ENCODE results near the gene PPFIA1.
A peak's percentile ranks its signal among the peaks of the same experiment; 100 is the strongest.

Gene PPFIA1

DNA sequence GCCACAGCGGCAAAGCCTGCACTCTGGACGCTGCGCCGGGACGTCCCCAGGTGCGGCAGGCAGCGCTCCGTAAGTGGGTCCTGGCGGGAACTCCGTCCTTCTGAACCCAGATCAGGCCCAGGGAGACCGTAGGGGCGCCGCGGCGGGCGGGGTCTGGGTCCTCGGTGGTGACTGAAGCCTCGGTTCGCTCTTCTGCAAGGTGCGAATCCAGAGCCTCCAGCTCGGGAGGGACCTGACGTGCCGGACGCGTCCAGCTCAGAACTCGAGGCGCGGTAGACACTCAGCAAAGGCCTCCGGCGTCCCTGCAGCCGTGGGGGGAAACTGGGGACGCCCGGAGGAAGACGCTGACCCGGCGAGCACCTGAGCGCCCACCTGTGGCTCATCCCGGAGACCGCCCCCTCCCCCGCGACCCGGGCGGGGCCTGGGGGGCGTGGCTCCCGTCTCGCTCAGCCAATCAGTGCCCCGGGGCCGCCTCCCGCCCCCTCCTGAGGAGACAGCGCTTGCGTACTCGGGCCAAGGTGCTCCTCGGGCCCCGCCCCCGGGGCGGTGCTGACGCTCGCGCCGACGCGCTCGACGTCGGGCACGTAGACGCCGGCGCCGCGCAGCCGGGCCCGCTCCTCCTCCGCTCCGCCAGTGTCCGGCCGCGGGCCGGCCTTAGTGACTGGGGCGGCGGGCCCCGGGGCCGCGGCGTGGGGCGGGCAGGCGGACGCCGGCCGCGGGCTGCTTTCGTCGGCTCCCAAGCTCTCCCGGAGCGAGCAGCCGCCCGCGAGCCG, at the start of gene PPFIA1:
PPFIA1 (plus strand) TSS at position 587 of the 773 bp plus-strand sequence. CDS start 1,483 bp downstream, outside the sequence.
- peak; percentile 97 for ATAC-seq
- Mint-ChIP-seq H3K4me1 (peaks cover 49% of the 10 kb centered on the region), H3K27me3 (peaks cover 12% of the 10 kb centered on the region), H3K27ac (peak within 1 kb of the TSS; percentile 63), H3K9me3 (no peaks in the 10 kb centered on the region), H3K4me3 (peak within 1 kb of the TSS; percentile 88), H3K36me3 (peaks cover 20% of the 10 kb centered on the region)

DNA sequence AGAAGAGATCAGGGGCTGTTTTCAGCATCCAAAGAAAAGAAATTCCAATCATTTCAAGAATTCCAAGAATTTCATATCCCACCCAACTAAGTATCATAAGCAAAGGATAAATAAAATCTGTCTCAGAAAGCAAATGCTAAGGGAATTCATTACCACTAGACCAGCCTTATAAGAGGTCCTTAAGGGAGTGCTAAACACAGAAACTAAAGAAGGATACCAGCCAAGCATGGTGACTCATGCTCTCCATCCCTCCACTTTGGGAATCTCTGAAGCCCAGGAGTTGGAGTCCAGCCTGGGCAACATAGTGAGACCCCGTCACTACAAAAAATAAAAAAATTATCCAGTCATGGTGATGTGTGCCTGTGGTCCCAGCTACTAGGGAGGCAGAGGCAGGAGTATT, 49.6 kb upstream of the PPFIA1 start:
- Mint-ChIP-seq H3K9me3 (no peaks in the 10 kb centered on the region), H3K27ac (no peak overlapping the region), H3K4me3 (no peak overlapping the region), H3K36me3 (no peaks in the 10 kb centered on the region), H3K4me1 (no peaks in the 10 kb centered on the region), H3K27me3 (peaks cover 12% of the 10 kb centered on the region)
- no peak for ATAC-seq

DNA sequence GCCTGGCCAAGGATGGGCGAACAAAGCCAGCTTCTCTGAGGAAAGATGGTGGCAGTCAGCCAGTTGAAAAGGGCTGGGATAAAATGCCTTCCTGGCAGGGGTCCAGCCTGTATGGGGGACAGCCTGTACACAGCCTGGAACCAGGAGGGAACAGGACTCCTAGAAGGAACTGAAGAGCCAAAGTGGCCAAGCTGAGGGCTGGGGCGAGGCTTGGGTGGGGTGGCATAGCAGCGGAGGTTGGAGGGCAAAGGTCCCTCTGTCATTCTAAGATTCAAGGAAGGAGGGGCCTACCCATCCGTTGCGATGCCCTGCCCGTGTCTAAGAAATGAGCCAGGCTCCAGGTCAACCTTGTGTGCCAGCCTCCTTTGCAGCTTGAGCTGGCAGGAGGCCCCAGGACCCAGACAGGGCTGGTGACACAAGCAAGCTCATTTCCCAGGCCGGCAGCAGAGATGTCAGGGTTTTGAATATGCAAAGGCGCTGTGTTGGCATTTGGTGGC, 44.8 kb upstream of the PPFIA1 start:
- Mint-ChIP-seq H3K27ac (no peak overlapping the region), H3K4me3 (no peak overlapping the region), H3K27me3 (peaks cover 12% of the 10 kb centered on the region), H3K4me1 (no peaks in the 10 kb centered on the region), H3K36me3 (no peaks in the 10 kb centered on the region), H3K9me3 (no peaks in the 10 kb centered on the region)
- no peak for ATAC-seq

DNA sequence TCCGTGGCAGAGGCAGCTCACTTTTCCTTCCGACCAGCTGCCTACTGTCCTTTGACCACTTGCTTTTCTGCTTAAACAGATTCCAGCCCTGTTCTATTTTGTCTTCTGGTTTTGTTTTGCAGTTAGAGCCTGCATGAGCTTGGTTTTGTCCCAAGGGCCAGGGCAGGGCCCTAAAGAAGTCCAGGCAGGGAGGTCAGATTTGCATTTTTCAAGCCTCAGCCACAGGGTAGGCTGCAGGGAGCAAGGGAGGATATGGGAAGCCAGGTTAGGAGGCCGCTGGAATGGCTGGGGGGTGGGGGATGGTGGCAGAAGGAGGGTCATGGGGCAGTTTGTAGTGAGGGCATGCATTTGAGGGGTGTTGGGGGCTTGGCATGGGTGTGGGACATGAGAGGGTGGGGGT, 44.3 kb upstream of the PPFIA1 start:
- H3K4me3 Mint-ChIP-seq: no peak overlapping the region
- no peaks in the 10 kb centered on the region for H3K9me3 Mint-ChIP-seq
- no peak for ATAC-seq
- H3K27ac Mint-ChIP-seq: no peak overlapping the region
- no peaks in the 10 kb centered on the region for H3K4me1 Mint-ChIP-seq
- H3K27me3 Mint-ChIP-seq: peaks cover 12% of the 10 kb centered on the region
- no peaks in the 10 kb centered on the region for H3K36me3 Mint-ChIP-seq

DNA sequence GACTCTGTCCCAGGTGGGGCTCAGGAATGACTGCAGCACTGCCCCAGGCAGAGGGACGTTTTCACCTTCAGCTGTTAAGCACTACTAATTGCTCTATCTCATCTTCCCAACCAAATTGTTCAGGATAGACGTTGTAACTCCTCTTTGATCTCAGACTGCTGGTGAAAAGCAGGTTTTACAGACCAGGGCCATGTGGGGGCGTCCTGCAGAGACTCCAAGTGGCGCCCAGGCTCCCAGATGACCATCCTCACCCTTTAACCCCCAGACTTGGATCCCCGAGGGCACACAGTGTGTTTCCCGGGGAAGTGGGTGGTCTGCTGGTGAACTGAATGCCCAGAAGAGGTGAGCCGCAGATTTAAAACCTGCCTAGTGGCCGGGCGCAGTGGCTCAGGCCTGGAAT, 43.5 kb upstream of the PPFIA1 start:
- ATAC-seq: no peak
- H3K4me3 Mint-ChIP-seq: no peak overlapping the region
- no peak overlapping the region for H3K27ac Mint-ChIP-seq
- H3K27me3 Mint-ChIP-seq: peaks cover 12% of the 10 kb centered on the region
- H3K9me3 Mint-ChIP-seq: no peaks in the 10 kb centered on the region
- no peaks in the 10 kb centered on the region for H3K36me3 Mint-ChIP-seq
- no peaks in the 10 kb centered on the region for H3K4me1 Mint-ChIP-seq

DNA sequence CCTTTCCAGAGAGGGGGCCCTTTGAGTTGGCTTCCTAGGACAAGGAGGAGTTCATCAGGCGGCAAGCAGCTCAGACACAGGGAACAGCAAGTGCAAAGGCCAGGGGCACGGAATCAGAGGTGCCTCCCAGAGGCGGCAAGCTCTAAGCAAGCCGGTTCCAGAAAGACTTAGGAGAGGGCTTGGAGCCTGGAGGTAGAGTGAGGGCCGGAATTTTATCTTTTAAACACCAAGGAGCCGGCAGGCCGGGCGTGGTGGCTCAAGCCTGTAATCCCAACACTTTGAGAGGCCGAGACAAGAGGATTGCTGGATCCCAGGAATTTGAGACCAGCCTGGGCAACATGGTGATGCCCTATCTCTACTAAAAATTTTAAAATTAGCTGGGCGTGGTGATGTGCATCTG, 40.8 kb upstream of the PPFIA1 start:
- Mint-ChIP-seq H3K9me3 (no peaks in the 10 kb centered on the region), H3K4me3 (no peak overlapping the region)

DNA sequence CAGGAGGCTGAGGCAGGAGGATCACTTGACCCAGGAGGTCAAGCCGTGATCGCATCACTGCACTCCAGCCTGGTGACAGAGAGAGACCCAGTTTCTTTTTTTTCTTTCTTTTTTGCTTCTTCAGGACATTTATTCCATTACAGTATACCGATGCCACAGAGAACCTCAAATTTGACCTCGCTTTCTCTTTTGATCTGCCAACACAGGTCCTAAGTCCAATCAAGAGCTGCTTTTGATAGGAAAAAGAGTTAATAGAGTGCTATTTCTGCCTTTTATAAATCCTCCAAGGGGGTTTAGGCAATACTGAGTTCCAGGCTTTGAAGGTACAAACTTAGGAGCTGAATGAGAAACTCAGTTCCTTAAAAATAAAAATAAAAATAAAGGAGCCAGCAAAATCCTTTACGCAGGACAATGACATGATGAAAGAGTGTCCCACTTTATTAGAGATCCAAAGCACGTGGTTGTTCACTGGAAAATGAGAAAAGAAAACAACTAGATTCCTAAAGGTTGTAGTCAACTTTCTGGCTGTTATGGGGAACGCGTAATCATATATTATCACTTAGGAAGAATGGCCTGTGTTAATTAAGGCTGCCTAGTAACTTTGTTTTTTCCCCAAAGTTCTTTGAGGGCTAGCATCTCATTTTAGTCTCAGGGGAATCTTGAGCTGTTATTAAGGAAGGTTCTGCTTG, 40.2 kb upstream of the PPFIA1 start:
- H3K27ac Mint-ChIP-seq: no peak overlapping the region
- no peaks in the 10 kb centered on the region for H3K4me1 Mint-ChIP-seq
- no peak for ATAC-seq
- no peaks in the 10 kb centered on the region for H3K36me3 Mint-ChIP-seq
- H3K4me3 Mint-ChIP-seq: no peak overlapping the region
- peaks cover 24% of the 10 kb centered on the region for H3K27me3 Mint-ChIP-seq
- H3K9me3 Mint-ChIP-seq: no peaks in the 10 kb centered on the region

More for the DNA sequence above, 40.8 kb upstream of the PPFIA1 start:
- no peak overlapping the region for H3K27ac Mint-ChIP-seq
- peaks cover 26% of the 10 kb centered on the region for H3K27me3 Mint-ChIP-seq
- no peak for ATAC-seq
- H3K36me3 Mint-ChIP-seq: no peaks in the 10 kb centered on the region
- no peaks in the 10 kb centered on the region for H3K4me1 Mint-ChIP-seq

DNA sequence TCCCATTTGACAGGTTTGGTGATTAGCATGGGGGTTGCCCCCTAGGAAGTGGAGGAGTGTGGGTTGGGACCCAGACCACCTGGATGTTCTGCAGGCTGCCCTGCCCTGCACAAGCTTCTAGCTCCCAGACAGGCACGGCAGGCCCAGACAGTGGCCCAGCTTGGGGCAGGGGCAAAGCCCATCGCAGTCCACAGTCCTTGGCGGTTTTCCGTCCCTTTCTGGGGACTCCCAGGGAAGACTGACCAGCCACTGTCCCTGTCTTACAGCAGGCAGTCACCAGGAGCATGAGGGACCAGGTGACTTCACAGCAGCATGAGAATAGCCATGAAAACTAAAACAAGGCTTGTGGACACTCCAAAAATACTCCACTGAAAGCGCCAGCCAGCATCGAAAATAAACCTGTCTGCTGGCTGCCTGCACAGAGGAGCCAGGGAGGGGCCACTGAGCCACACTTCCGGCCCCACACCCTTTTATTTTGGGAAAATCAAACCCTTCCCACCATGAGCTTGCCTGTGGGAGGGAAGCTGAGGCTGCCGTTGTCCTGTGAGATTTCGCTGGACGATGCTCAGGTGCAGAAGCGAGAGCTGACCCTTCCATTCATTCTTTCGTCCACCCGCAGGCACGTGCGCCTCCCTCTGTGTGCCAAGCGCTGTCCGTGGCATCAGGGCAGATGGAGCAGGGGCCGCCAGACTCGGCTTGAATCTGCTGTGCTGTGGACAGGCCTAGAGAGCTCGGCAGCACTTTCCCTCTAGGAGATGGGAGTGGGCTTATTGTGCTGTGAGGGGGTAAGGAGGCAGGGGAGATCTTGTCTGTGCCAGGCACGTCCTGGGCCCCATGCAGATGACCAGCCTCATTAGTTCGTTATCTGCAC, 39.4 kb upstream of the PPFIA1 start:
- Mint-ChIP-seq H3K4me1 (no peaks in the 10 kb centered on the region), H3K27ac (no peak overlapping the region), H3K27me3 (peaks cover 28% of the 10 kb centered on the region), H3K4me3 (no peak overlapping the region), H3K9me3 (no peaks in the 10 kb centered on the region), H3K36me3 (no peaks in the 10 kb centered on the region)
- ATAC-seq: no peak

DNA sequence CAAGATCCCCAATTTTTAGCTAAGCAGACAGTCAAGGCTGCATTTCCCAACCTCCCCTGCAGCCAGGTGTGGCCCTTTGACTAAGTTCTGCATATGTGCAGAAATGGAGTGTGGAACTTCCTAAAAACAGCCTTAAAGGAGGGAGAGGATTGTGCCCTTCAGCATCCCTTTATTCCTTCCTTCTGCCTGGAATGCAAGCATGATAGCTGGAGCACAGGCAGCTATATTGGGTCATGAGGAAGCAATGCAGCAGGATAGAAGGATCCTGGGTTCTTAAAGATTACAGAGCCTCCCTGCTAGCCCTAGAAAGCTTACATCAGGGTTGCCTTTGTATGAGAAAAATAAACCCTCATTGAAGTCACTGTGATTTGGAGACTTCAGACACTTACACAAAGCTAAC, 37.5 kb upstream of the PPFIA1 start:
- no peaks in the 10 kb centered on the region for H3K4me1 Mint-ChIP-seq
- peaks cover 31% of the 10 kb centered on the region for H3K27me3 Mint-ChIP-seq
- no peak for ATAC-seq
- H3K36me3 Mint-ChIP-seq: no peaks in the 10 kb centered on the region
- H3K4me3 Mint-ChIP-seq: no peak overlapping the region
- H3K9me3 Mint-ChIP-seq: no peaks in the 10 kb centered on the region
- H3K27ac Mint-ChIP-seq: no peak overlapping the region

DNA sequence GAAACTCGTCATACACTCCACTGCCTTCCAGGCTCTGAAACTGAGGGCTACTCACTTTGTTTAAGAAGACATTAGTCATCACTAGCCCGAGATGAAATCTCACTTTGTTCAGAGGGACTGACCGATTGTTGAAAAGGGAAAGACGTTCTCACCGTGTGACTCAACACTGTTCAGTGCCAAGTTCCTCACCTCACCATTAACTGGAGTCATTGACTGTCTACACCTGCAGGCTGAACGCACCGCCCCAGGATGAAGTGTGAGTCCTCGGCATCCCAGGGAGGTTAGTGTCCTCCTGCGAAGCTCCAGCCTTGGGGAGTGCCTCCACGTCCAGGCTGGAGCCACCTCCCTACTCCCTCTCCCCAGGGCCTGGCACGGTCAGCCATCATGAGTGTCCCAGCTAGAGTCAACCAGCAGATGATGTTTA, 37.0 kb upstream of the PPFIA1 start:
- Mint-ChIP-seq H3K27me3 (peaks cover 31% of the 10 kb centered on the region), H3K27ac (no peak overlapping the region), H3K4me1 (no peaks in the 10 kb centered on the region), H3K4me3 (no peak overlapping the region), H3K36me3 (no peaks in the 10 kb centered on the region), H3K9me3 (no peaks in the 10 kb centered on the region)
- ATAC-seq: no peak

DNA sequence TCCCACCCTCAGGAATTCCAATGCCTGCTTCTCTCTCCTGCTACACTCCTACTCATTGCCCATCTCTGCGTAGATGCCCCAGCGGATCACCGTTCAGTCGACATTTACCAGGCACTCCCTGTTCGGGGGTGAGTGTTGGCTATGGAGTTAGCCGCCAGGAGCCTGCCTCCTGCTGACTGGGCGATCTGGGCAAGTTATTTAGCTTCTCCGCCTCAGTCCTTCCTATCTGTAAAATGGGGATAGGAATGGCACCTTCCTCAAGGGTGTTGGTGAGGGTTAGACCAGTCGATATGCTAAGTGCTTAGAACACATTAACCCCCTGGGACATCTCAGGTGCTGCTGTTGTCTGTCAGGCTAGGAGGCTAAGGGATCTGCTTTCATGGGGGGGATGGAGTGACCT, 36.5 kb upstream of the PPFIA1 start:
- Mint-ChIP-seq H3K4me1 (no peaks in the 10 kb centered on the region), H3K9me3 (no peaks in the 10 kb centered on the region), H3K27me3 (peaks cover 31% of the 10 kb centered on the region), H3K4me3 (no peak overlapping the region), H3K36me3 (no peaks in the 10 kb centered on the region), H3K27ac (no peak overlapping the region)
- ATAC-seq: no peak

DNA sequence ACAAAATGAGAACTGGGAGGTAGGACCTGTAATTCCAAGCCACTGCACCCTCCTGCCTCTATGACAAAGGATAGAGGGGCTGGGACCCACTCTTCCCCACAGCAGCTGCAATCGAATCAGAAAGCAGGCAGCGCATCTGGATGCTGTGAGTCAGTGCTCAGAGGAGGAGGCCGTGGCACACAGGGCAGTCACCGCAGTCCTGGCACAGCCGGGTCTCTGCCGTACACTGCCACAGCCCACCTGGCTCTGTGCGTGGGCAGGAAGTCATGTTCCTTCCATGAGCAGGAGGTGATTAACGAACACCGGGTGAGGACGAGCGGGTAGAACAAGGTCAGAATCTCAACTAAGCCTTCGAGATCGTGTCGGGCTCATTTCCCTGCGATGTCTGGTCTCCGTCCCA, 30.2 kb upstream of the PPFIA1 start:
- H3K4me1 Mint-ChIP-seq: no peaks in the 10 kb centered on the region
- no peaks in the 10 kb centered on the region for H3K9me3 Mint-ChIP-seq
- H3K27ac Mint-ChIP-seq: no peak overlapping the region
- no peak for ATAC-seq
- H3K4me3 Mint-ChIP-seq: no peak overlapping the region
- H3K27me3 Mint-ChIP-seq: peaks cover 41% of the 10 kb centered on the region
- H3K36me3 Mint-ChIP-seq: no peaks in the 10 kb centered on the region

DNA sequence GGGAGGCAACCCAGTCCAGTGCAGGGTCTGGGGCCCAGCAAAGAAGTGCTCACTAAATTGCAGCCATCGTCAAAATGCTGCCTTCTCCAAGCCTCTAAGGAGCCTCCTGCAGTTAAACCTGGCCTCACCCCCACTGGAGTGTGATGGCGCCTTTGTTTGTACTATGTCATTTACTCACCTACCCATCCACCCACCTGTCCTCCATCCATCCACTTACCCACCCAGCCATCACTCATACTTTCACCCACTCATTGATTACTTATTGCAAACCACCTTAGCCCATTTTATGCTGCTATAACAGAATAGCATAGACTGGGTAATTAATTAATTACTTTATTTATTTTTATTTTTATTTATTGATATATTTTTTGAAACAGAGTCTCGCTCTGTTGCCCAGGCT, 28.8 kb upstream of the PPFIA1 start:
- no peak for ATAC-seq

DNA sequence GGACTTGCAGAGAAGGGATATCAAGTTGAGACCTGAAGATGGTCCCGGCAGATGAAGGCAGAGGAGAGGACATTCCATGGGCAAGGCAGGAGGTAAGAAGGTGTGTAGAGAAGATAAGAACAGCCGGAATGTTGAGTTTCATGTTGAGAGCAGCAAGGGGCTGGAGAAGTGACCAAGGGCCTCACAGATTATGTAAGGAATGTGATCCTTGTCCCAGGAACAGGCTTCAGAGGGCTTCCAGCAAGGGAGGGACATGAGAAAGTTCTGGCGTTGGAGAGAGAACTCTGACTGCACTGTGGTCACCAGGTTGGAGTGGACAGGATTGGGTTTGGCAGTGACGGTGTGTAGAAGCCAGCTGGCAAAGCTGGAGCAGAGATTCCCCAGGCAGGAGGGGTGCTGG, 27.6 kb upstream of the PPFIA1 start:
- Mint-ChIP-seq H3K4me1 (no peaks in the 10 kb centered on the region), H3K27me3 (peaks cover 30% of the 10 kb centered on the region), H3K27ac (no peak overlapping the region), H3K9me3 (peaks cover 6% of the 10 kb centered on the region), H3K4me3 (no peak overlapping the region), H3K36me3 (no peaks in the 10 kb centered on the region)
- ATAC-seq: no peak

More for the DNA sequence above, 28.8 kb upstream of the PPFIA1 start:
- Mint-ChIP-seq H3K9me3 (no peaks in the 10 kb centered on the region), H3K36me3 (no peaks in the 10 kb centered on the region), H3K4me3 (no peak overlapping the region), H3K27ac (no peak overlapping the region), H3K4me1 (no peaks in the 10 kb centered on the region), H3K27me3 (peaks cover 30% of the 10 kb centered on the region)
